GM13976 (cell line): ENCODE data around the gene MSL2.
"Not testable (repeated sequence)": the region's sequence is repeated elsewhere in the genome, so short reads cannot be mapped to it uniquely, and the experiment has no call there.

ENCODE experiments used
- DNase-seq: peaks from one replicate; pipeline ENCODE4 v3.0.0; 2012; ENCODE audit warnings: low spot score
- in situ Hi-C: fragments of 300-500 bp; cut with MboI; formaldehyde crosslinking; loops from one replicate; pipeline ENCODE4 v1.12.0; 2022; ENCODE audit warnings: low sequenced_read_pairs, mixed read lengths, inconsistent platforms; ENCODE audit not compliant: unreplicated experiment
- TF ChIP-seq, protein P1 (sequence below): IDR thresholded peaks from 2 replicates; pipeline ENCODE4 v1.5.1; 2012; ENCODE audit warnings: borderline replicate concordance, mild to moderate bottlenecking; ENCODE audit not compliant: insufficient read depth; ENCODE audit errors: extremely low read depth, missing control alignments, control extremely low read depth

The MSL2 gene

GRCh38 chr3:136134091-136134490, 62.0 kb downstream of the MSL2 start:
- DNase-seq: no peak
- in situ Hi-C loops: no loop called here
- TF ChIP-seq, protein P1, sequence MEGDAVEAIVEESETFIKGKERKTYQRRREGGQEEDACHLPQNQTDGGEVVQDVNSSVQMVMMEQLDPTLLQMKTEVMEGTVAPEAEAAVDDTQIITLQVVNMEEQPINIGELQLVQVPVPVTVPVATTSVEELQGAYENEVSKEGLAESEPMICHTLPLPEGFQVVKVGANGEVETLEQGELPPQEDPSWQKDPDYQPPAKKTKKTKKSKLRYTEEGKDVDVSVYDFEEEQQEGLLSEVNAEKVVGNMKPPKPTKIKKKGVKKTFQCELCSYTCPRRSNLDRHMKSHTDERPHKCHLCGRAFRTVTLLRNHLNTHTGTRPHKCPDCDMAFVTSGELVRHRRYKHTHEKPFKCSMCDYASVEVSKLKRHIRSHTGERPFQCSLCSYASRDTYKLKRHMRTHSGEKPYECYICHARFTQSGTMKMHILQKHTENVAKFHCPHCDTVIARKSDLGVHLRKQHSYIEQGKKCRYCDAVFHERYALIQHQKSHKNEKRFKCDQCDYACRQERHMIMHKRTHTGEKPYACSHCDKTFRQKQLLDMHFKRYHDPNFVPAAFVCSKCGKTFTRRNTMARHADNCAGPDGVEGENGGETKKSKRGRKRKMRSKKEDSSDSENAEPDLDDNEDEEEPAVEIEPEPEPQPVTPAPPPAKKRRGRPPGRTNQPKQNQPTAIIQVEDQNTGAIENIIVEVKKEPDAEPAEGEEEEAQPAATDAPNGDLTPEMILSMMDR: no peak

DNA sequence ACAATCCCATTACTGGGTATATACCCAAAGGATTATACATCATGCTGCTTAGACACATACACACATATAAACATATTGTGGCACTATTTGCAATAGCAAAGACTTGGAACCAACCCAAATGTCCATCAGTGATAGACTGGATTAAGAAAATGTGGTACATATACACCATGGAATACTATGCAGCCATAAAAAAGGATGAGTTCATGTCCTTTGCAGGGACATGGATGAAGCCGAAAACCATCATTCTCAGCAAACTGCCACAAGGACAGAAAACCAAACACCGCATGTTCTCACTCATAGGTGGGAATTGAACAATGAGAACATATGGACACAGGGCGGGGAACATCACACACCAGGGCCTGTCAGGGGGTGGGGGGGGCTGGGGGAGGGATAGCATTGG, 64.5 kb downstream of the MSL2 start:
- not testable (repeated sequence) for DNase-seq

DNA sequence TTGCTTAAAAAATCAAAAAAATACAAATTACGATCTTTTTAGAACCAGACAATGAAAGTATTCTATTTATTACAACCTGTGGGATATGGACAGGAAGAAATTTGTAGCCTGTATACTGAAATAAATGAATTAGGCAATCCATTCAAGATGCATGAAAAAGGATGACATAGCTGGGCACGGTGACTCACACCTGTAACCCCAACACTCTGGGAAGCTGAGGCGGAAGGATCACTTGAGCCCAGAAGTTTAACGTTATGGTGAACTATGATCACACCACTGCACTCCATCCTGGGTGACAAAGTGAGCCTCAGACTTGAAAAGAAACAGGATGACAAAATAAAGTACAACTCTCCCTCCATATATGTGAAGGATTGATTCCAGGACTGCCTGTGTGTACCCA, 74.1 kb downstream of the MSL2 start:
- TF ChIP-seq, protein P1: no peak
- in situ Hi-C loops: no loop called here
- no peak for DNase-seq

More for the DNA sequence above, 64.5 kb downstream of the MSL2 start:
- in situ Hi-C loops: not testable (repeated sequence)

GRCh38 chr3:136120373-136121348, 75.5 kb downstream of the MSL2 start:
- in situ Hi-C loops: no loop called here
- DNase-seq: no peak
- TF ChIP-seq, protein P1: no peak

- in situ Hi-C loops, DNase-seq: not testable (repeated sequence)
Measured at GRCh38 chr3:136119783-136120182, 76.4 kb downstream of the MSL2 start.

DNA sequence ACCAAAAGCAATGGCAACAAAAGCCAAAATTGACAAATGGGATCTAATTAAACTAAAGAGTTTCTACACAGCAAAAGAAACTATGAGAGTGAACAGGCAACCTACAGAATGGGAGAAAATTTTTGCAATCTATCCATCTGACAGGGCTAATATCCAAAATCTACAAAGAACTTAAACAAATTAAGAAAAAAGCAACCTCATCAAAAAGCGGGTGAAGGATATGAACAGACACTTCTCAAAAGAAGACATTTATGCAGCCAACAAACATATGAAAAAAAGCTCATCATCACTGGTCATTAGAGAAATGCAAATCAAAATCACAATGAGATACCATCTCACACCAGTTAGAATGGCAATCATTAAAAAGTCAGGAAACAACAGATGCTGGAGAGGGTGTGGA, 76.8 kb downstream of the MSL2 start:
- DNase-seq, in situ Hi-C loops: not testable (repeated sequence)

DNA sequence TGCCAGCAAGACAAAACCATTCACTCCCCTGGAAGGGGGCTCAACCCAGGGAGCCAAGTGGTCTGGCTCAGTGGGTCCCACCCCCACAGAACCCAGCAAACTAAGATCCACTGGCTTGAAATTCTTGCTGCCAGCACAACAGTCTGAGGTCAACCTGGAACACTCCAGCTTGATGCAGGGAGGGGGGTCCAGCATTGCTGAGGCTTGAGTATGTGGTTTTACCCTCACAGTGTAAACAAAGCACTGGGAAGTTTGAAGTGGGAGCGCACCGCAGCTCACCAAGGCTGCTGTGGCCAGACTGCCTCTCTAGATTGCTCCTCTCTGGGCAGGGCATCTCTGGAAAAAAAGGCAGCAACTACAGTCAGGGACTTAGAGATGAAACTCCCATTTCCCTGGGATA, 81.7 kb downstream of the MSL2 start:
- in situ Hi-C loops: no loop called here
- no peak for DNase-seq
- TF ChIP-seq, protein P1: no peak

DNA sequence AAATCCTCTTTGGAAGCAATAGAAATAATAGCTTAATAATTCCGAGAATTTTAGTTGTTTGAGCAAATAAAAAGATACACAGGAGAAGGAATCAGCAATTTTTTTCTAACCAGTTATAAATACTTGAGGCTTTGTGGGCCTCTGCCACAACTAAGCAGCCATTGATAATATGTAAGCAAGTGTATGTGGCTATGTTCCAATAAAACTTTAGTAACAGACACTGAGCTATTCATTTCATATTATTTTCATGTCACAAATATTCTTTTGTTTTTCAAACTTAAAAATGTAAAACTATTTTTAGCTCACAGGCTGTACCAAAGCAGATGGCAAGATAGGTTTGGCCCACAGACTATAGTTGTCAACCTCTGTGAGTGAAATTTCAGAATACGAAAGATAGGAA, 85.7 kb downstream of the MSL2 start:
- in situ Hi-C loops: no loop called here
- TF ChIP-seq, protein P1: no peak
- no peak for DNase-seq
